Natural killer cell (primary cell): ENCODE results near the gene FOXP1. TPM values are rescaled to one million over a fixed set of nuclear protein-coding genes. Genes with fewer than 3 reads are reported as not detected.

Source experiments
- ATAC-seq, 3 donors: fragments of 150-1000 bp in 2 of 3; fragments of 200-7000 bp in 1 of 3; cut with Tn5 transposase; 1 replicate in 1 of 3; 2 replicates in 2 of 3; pipeline ENCODE4 v1.10.0; 2021; ENCODE audit warnings: mild to moderate bottlenecking in 2 of 3, moderate library complexity in 2 of 3
- DNase-seq, 2 donors: peaks; one replicate each; pipeline versions ENCODE4 v3.0.0 to v3.0.0-alpha.2; 2013 to 2021; ENCODE audit warnings: mixed read lengths in 1 of 2
- H3K27ac ChIP-seq: one replicate; pipeline ENCODE4 v1.5.1; 2013; ENCODE audit warnings: mild to moderate bottlenecking, low read length
- H3K27me3 ChIP-seq: one replicate; pipeline ENCODE4 v1.6.1; 2013; ENCODE audit warnings: low read length; ENCODE audit not compliant: control insufficient read depth, insufficient read depth
- H3K36me3 ChIP-seq: one replicate; pipeline ENCODE4 v1.6.1; 2013; ENCODE audit warnings: low read length; ENCODE audit not compliant: control insufficient read depth, insufficient read depth
- H3K4me1 ChIP-seq: one replicate; pipeline ENCODE4 v1.6.1; 2013; ENCODE audit warnings: low read length; ENCODE audit not compliant: control insufficient read depth, insufficient read depth
- H3K4me3 ChIP-seq: one replicate; pipeline ENCODE4 v1.5.1; 2013; ENCODE audit warnings: low read length
- H3K9me3 ChIP-seq: one replicate; pipeline ENCODE4 v1.6.1; 2013; ENCODE audit warnings: low read length; ENCODE audit not compliant: control insufficient read depth, insufficient read depth
- H3K27ac Mint-ChIP-seq, 2 donors: one replicate each; pipeline ENCODE4 v1.8.0; 2022; ENCODE audit warnings: mild to moderate bottlenecking in 2 of 2, mixed read lengths in 2 of 2, moderate library complexity in 1 of 2
- H3K27me3 Mint-ChIP-seq, 2 donors: one replicate each; pipeline ENCODE4 v1.8.0; 2022; ENCODE audit warnings: low read depth in 2 of 2, mixed read lengths in 2 of 2
- H3K36me3 Mint-ChIP-seq: one replicate; pipeline ENCODE4 v1.8.0; 2022; ENCODE audit warnings: mixed read lengths
- H3K4me1 Mint-ChIP-seq, 2 donors: one replicate each; pipeline ENCODE4 v1.8.0; 2022; ENCODE audit warnings: mixed read lengths in 2 of 2
- H3K4me3 Mint-ChIP-seq: one replicate; pipeline ENCODE4 v1.8.0; 2022; ENCODE audit warnings: mild to moderate bottlenecking, moderate library complexity, mixed read lengths
- H3K9me3 Mint-ChIP-seq, 2 donors: one replicate each; pipeline ENCODE4 v1.8.0; 2022; ENCODE audit warnings: mixed read lengths in 2 of 2
- WGBS: methylation state at CpG from one replicate; pipeline ENCODE4 v1.1.7; 2013; ENCODE audit warnings: missing lambda C conversion rate; ENCODE audit not compliant: insufficient coverage; 5-methylcytosine and 5-hydroxymethylcytosine counted together
- intact Hi-C: fragments of 100-400 bp; cut with micrococcal nuclease; formaldehyde crosslinking; loops from one replicate; pipeline ENCODE4 v1.14.2; 2022
- total RNA-seq, 4 donors: library from RNA; stranded (reverse); fragments of 120-200 nt in 1 of 4; gene quantifications; one replicate each; pipeline versions ENCODE4 v1.2.3 to v1.2.4, GENCODE V29; 2013 to 2022
- TF ChIP-seq, protein P1 (sequence below): fragments of 200-600 bp; IDR thresholded peaks from one replicate; pipeline ENCODE4 v1.8.0; 2022; ENCODE audit warnings: antibody characterized with exemption

The FOXP1 gene
- total RNA-seq, 3 donors from 2014 or later (not counting 1 experiment from before 2014, with no cell fraction given): 166 to 185 (median 166) TPM

DNA sequence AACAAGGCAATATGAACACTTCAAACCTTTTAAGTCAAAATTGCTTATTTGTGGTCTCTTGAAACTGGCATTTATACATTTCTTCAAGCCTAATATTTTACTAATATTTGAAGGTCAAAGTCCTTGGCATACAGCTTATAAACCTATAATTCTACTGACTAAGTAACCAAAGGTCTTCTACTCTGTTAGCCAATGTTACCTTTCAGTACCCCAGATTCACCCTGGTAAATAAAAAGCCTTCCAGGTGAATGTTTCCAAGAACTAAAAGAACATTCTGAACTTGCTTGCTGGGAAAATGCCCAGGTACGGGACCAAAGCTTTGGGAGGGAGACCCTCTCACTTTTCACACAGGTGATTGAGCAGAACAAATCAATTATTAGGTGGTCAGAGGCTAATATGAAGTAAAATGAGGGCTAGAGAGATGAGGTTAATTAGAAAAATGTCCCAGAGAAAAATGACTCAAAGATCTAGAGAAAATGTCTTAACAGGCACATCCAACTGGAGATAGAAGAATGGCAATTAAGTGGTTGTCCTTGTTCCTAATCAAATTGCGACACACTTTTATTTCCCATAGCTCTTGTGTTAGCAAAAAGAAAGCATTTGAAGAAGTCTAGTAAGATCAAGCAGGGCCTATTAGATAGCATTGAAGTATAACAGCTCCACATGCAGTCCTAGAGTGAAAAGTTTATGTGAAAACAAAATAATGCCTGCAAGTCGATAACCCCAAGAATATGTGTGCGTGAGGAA is 232.0 kb downstream of the FOXP1 start:
- H3K4me3 Mint-ChIP-seq: no peak overlapping the region
- H3K27me3 Mint-ChIP-seq: no peaks in the 10 kb centered on the region
- DNase-seq: no peak
- no peak for ATAC-seq
- H3K36me3 Mint-ChIP-seq: no peaks in the 10 kb centered on the region
- peaks cover 5 to 8% of the 10 kb centered on the region in 2 donors for H3K4me1 Mint-ChIP-seq
- WGBS: 97% methylated on average over 3 of the region's 4 CpGs
- H3K27ac Mint-ChIP-seq: no peak overlapping the region
- Histone ChIP-seq H3K4me3 (no peak overlapping the region), H3K4me1 (no peaks in the 10 kb centered on the region), H3K36me3 (no peaks in the 10 kb centered on the region), H3K27me3 (no peaks in the 10 kb centered on the region), H3K9me3 (no peaks in the 10 kb centered on the region), H3K27ac (no peak overlapping the region)
- no peaks in the 10 kb centered on the region for H3K9me3 Mint-ChIP-seq
- intact Hi-C loops: no loop called here
- TF ChIP-seq, protein P1, sequence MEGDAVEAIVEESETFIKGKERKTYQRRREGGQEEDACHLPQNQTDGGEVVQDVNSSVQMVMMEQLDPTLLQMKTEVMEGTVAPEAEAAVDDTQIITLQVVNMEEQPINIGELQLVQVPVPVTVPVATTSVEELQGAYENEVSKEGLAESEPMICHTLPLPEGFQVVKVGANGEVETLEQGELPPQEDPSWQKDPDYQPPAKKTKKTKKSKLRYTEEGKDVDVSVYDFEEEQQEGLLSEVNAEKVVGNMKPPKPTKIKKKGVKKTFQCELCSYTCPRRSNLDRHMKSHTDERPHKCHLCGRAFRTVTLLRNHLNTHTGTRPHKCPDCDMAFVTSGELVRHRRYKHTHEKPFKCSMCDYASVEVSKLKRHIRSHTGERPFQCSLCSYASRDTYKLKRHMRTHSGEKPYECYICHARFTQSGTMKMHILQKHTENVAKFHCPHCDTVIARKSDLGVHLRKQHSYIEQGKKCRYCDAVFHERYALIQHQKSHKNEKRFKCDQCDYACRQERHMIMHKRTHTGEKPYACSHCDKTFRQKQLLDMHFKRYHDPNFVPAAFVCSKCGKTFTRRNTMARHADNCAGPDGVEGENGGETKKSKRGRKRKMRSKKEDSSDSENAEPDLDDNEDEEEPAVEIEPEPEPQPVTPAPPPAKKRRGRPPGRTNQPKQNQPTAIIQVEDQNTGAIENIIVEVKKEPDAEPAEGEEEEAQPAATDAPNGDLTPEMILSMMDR: no peak

DNA sequence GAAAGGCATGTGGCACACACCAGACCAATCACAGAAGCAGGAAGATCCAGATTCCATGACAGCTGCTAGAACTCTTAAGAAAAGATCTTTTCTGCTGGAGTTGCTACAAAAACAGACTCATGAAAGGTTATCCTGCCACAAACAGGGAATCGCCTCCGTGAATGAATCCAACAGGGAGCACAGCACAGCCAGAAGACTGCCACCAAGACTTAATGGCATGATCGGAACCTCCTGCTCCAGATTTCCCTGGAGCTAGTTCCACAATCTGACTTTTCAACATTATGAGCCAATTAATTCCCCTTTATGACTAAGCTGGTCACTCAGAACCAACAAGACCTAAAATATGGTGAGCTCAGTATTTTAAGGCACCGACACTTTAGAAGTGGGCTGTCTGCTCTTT is 232.5 kb downstream of the FOXP1 start:
- H3K9me3 ChIP-seq: no peaks in the 10 kb centered on the region
- TF ChIP-seq, protein P1: no peak
- H3K4me1 ChIP-seq: no peaks in the 10 kb centered on the region
- Mint-ChIP-seq H3K4me3 (no peak overlapping the region), H3K4me1 (peaks cover 5 to 8% of the 10 kb centered on the region in 2 donors), H3K9me3 (no peaks in the 10 kb centered on the region), H3K27me3 (no peaks in the 10 kb centered on the region), H3K36me3 (no peaks in the 10 kb centered on the region), H3K27ac (no peak overlapping the region)
- DNase-seq (no peak), ATAC-seq (no peak)
- H3K27me3 ChIP-seq: no peaks in the 10 kb centered on the region
- WGBS: 96% methylated on average over 4 of the region's 4 CpGs
- H3K4me3 ChIP-seq: no peak overlapping the region
- no peak overlapping the region for H3K27ac ChIP-seq
- intact Hi-C loops: no loop called here
- H3K36me3 ChIP-seq: no peaks in the 10 kb centered on the region

GRCh38 chr3:71348831-71349230 is 234.7 kb downstream of the FOXP1 start:
- no peaks in the 10 kb centered on the region for H3K27me3 ChIP-seq
- Mint-ChIP-seq H3K9me3 (no peaks in the 10 kb centered on the region), H3K4me3 (no peak overlapping the region), H3K4me1 (peaks cover 5 to 13% of the 10 kb centered on the region in 2 donors), H3K36me3 (no peaks in the 10 kb centered on the region), H3K27me3 (no peaks in the 10 kb centered on the region), H3K27ac (no peak overlapping the region)
- TF ChIP-seq, protein P1: no peak
- intact Hi-C loops: no loop called here
- no peaks in the 10 kb centered on the region for H3K4me1 ChIP-seq
- no peaks in the 10 kb centered on the region for H3K36me3 ChIP-seq
- DNase-seq (no peak), ATAC-seq (no peak)
- 100% methylated on average over 2 of the region's 2 CpGs for WGBS
- no peak overlapping the region for H3K27ac ChIP-seq
- H3K9me3 ChIP-seq: no peaks in the 10 kb centered on the region
- no peak overlapping the region for H3K4me3 ChIP-seq
